Suprapubic skin (tissue), 4 donors: ENCODE data around the gene PHLDB2. TPM values are rescaled to one million over a fixed set of nuclear protein-coding genes. Genes with fewer than 3 reads are reported as not detected.

Experiments used
- DNase-seq, 2 donors: peaks; one replicate each; pipeline ENCODE4 v3.0.0-alpha.2; 2019; ENCODE audit warnings: low spot score in 2 of 2
- H3K27ac ChIP-seq: fragments of 200-600 bp; sonication (generic); one replicate; pipeline ENCODE4 v1.5.1; 2019
- H3K27me3 ChIP-seq: fragments of 200-600 bp; sonication (generic); one replicate; pipeline ENCODE4 v1.5.1; 2019
- H3K36me3 ChIP-seq: fragments of 200-600 bp; sonication (generic); one replicate; pipeline ENCODE4 v1.5.1; 2019
- H3K4me1 ChIP-seq: fragments of 200-600 bp; sonication (generic); one replicate; pipeline ENCODE4 v1.5.1; 2019
- H3K4me3 ChIP-seq: fragments of 200-600 bp; sonication (generic); one replicate; pipeline ENCODE4 v1.5.1; 2019; ENCODE audit warnings: mild to moderate bottlenecking
- H3K9me3 ChIP-seq: fragments of 200-600 bp; sonication (generic); one replicate; pipeline ENCODE4 v1.5.1; 2019
- CTCF ChIP-seq, 2 donors: fragments of 200-600 bp in 1 of 2; fragments of 450-650 bp in 1 of 2; sonication (generic) in 1 of 2; IDR thresholded peaks; one replicate each; pipeline ENCODE4 v1.5.1; 2016 to 2019; ENCODE audit warnings: antibody characterized with exemption in 2 of 2, mild to moderate bottlenecking in 1 of 2, moderate library complexity in 1 of 2
- EP300 ChIP-seq: sonication (generic); formaldehyde crosslinking; IDR thresholded peaks from one replicate; pipeline ENCODE4 v1.6.1; 2017; ENCODE audit warnings: antibody characterized with exemption
- POLR2A ChIP-seq, 2 donors: fragments of 450-650 bp; IDR thresholded peaks; one replicate each; pipeline ENCODE4 v1.6.1; 2017; ENCODE audit warnings: antibody characterized with exemption in 2 of 2, mild to moderate bottlenecking in 2 of 2, moderate library complexity in 2 of 2
- POLR2AphosphoS5 ChIP-seq, 3 donors: sonication (generic); formaldehyde crosslinking; IDR thresholded peaks; one replicate each; pipeline ENCODE4 v1.6.1; 2017; ENCODE audit warnings: antibody characterized with exemption in 3 of 3
- WGBS: methylation state at CpG from one replicate; pipeline ENCODE4 v1.1.5; 2018; 5-methylcytosine and 5-hydroxymethylcytosine counted together
- total RNA-seq, 4 donors: library from RNA; depleted of rRNA; stranded (reverse); fragments of >200 nt; gene quantifications; one replicate each; pipeline ENCODE4 v1.1.0, GENCODE V29; 2016

PHLDB2 gene
- total RNA-seq, 4 donors from 2014 or later: 39.8 to 107 (median 60.7) TPM

GRCh38 chr3:111986800-111987199 lies 127.7 kb downstream of the PHLDB2 start:
- H3K4me1 ChIP-seq: peaks cover 4% of the 10 kb centered on the region
- H3K4me3 ChIP-seq: no peak overlapping the region
- WGBS: 92% methylated on average over 3 of the region's 3 CpGs

GRCh38 chr3:111989061-111989678 lies 130.1 kb downstream of the PHLDB2 start:
- H3K9me3 ChIP-seq: no peaks in the 10 kb centered on the region
- peaks cover 44% of the 10 kb centered on the region for H3K36me3 ChIP-seq
- 68% methylated on average over 3 of the region's 3 CpGs for WGBS
- no peak overlapping the region for H3K27ac ChIP-seq
- no peaks in the 10 kb centered on the region for H3K4me1 ChIP-seq
- H3K4me3 ChIP-seq: no peak overlapping the region
- no peak for DNase-seq
- no peaks in the 10 kb centered on the region for H3K27me3 ChIP-seq
- no peak for TF ChIP-seq POLR2A (IDR thresholded peaks at IDR 0.05)
- peak; percentile 40 to 60 for TF ChIP-seq CTCF (IDR thresholded peaks at IDR 0.05)
- no peak for TF ChIP-seq POLR2AphosphoS5 (IDR thresholded peaks at IDR 0.05)

More at GRCh38 chr3:111986800-111987199, 127.7 kb downstream of the PHLDB2 start:
- TF ChIP-seq CTCF (IDR thresholded peaks at IDR 0.05) (no peak), POLR2A (IDR thresholded peaks at IDR 0.05) (no peak), EP300 (no peak), POLR2AphosphoS5 (IDR thresholded peaks at IDR 0.05) (no peak)
- peaks cover 38% of the 10 kb centered on the region for H3K36me3 ChIP-seq
- no peak for DNase-seq
- no peaks in the 10 kb centered on the region for H3K9me3 ChIP-seq
- no peak overlapping the region for H3K27ac ChIP-seq
- H3K27me3 ChIP-seq: no peaks in the 10 kb centered on the region

GRCh38 chr3:111993038-111993437 lies 134.0 kb downstream of the PHLDB2 start:
- Histone ChIP-seq H3K27me3 (peaks cover 1% of the 10 kb centered on the region), H3K9me3 (no peaks in the 10 kb centered on the region), H3K4me3 (no peak overlapping the region), H3K27ac (no peak overlapping the region), H3K4me1 (no peaks in the 10 kb centered on the region), H3K36me3 (peaks cover 23% of the 10 kb centered on the region)
- TF ChIP-seq POLR2AphosphoS5 (IDR thresholded peaks at IDR 0.05) (no peak), POLR2A (IDR thresholded peaks at IDR 0.05) (no peak), CTCF (IDR thresholded peaks at IDR 0.05) (no peak), EP300 (no peak)
- no peak for DNase-seq
- 79% methylated on average over 2 of the region's 2 CpGs for WGBS

- 8% methylated on average over 29 of the region's 30 CpGs for WGBS
These were observed 139.8 kb downstream of the PHLDB2 start, which contains the start of gene TAGLN3 for GRCh38 chr3:111998636-111999483. Gene TAGLN3, plus strand, starts transcription at chr3:111998922. Its CDS starts 501 bp downstream, at chr3:111999423.

More at GRCh38 chr3:111998636-111999483, 139.8 kb downstream of the PHLDB2 start, which contains the start of gene TAGLN3:
- TF ChIP-seq POLR2A (IDR thresholded peaks at IDR 0.05) (no peak), POLR2AphosphoS5 (IDR thresholded peaks at IDR 0.05) (no peak), EP300 (no peak), CTCF (IDR thresholded peaks at IDR 0.05) (no peak)
- H3K4me3 ChIP-seq: peak within 1 kb of the TSS; percentile 49
- H3K27me3 ChIP-seq: peaks cover 3% of the 10 kb centered on the region
- no peak for DNase-seq
- H3K27ac ChIP-seq: no peak within 1 kb of the TSS
- H3K9me3 ChIP-seq: no peaks in the 10 kb centered on the region
- H3K4me1 ChIP-seq: peaks cover 11% of the 10 kb centered on the region
- H3K36me3 ChIP-seq: no peaks in the 10 kb centered on the region
